CD4-positive, alpha-beta T cell treated with Interferon gamma for 1 hour (primary cell): ENCODE measurements around the gene F2RL2.
A peak's percentile ranks its signal among the peaks of the same experiment; 100 is the strongest.

ENCODE experiments used
- DNase-seq: peaks from one replicate; pipeline ENCODE4 v3.0.0-alpha.2; 2020

The F2RL2 gene

GRCh38 chr5:76583163-76584047, 39.8 kb downstream of the F2RL2 start:
- no peak for DNase-seq

GRCh38 chr5:76582230-76583162, 40.7 kb downstream of the F2RL2 start:
- DNase-seq, result peak; percentile 5

- DNase-seq, result no peak
These were observed 42.2 kb downstream of the F2RL2 start for GRCh38 chr5:76580981-76581380.

- no peak for DNase-seq
These were observed 43.9 kb downstream of the F2RL2 start for GRCh38 chr5:76579166-76579937.

GRCh38 chr5:76576996-76577395, 46.2 kb downstream of the F2RL2 start:
- DNase-seq, result no peak

- no peak for DNase-seq
These were observed 46.8 kb downstream of the F2RL2 start for GRCh38 chr5:76576450-76576849.

GRCh38 chr5:76571559-76571958, 51.6 kb downstream of the F2RL2 start:
- DNase-seq, result no peak

- no peak for DNase-seq
These were observed 53.0 kb downstream of the F2RL2 start for GRCh38 chr5:76570153-76570552.
